ENCODE data around the gene BABAM2.

- TF ChIP-seq EZH2 (IDR thresholded peaks at IDR 0.05; ENCODE audit: insufficient read depth, poor library complexity, severe bottlenecking) (no peak), EZH2phosphoT487 (IDR thresholded peaks at IDR 0.05; ENCODE audit: insufficient read depth, low read depth) (no peak)
Measured at GRCh38 chr2:28137221-28137620, 246.7 kb downstream of the BABAM2 start.
